Posterior cingulate gyrus (tissue), 11 donors: ENCODE data around the gene PRDM16.
"Not testable (repeated sequence)": the region's sequence is repeated elsewhere in the genome, so short reads cannot be mapped to it uniquely, and the experiment has no call there.

ENCODE experiments used
- DNase-seq, 10 donors: peaks; one replicate each; pipeline versions ENCODE4 v3.0.0 to v3.0.0-alpha.2; 2020 to 2021; ENCODE audit warnings: mixed read lengths in 3 of 10
- intact Hi-C: fragments of 100-400 bp; cut with DNase I; formaldehyde crosslinking; loops from one replicate; pipeline ENCODE4 v1.15.1; 2023

Gene PRDM16

GRCh38 chr1:3278416-3279181, 209.6 kb downstream of the PRDM16 start:
- intact Hi-C loops, result no loop called here
- peak in 1 of 10 donors; percentile 50 for DNase-seq

- intact Hi-C loops, result no loop called here
Measured at GRCh38 chr1:3279182-3279470, 210.1 kb downstream of the PRDM16 start.

GRCh38 chr1:3281735-3282134, 212.7 kb downstream of the PRDM16 start:
- DNase-seq, result no peak
- intact Hi-C loops, result no loop called here

More at GRCh38 chr1:3279182-3279470, 210.1 kb downstream of the PRDM16 start:
- peak in 1 of 10 donors; percentile 71 for DNase-seq

- intact Hi-C loops, result no loop called here
- DNase-seq, result no peak
Measured at GRCh38 chr1:3282186-3282585, 213.2 kb downstream of the PRDM16 start.

GRCh38 chr1:3282656-3283430, 213.8 kb downstream of the PRDM16 start:
- intact Hi-C loops, result no loop called here
- no peak for DNase-seq

GRCh38 chr1:3283849-3284248, 214.8 kb downstream of the PRDM16 start:
- intact Hi-C loops, result loop anchor here (1.0 to 2.0 kb wide), 2 partner anchors 215 to 272 kb away; partner anchors contain the start of gene PRDM16
- DNase-seq, result peak; percentile 40 to 93 (median 68)

- intact Hi-C loops, result loop anchor here (1.0 to 2.0 kb wide), 2 partner anchors 216 to 272 kb away; partner anchors contain the start of gene PRDM16
- no peak for DNase-seq
Measured at GRCh38 chr1:3284691-3285090, 215.7 kb downstream of the PRDM16 start.

GRCh38 chr1:3285106-3285740, 216.2 kb downstream of the PRDM16 start:
- intact Hi-C loops, result loop anchor here (2.0 kb wide), 1 partner anchor 216 kb away; the partner anchor contains the start of gene PRDM16

GRCh38 chr1:3287095-3287494, 218.1 kb downstream of the PRDM16 start:
- intact Hi-C loops, result not testable (repeated sequence)

More at GRCh38 chr1:3285106-3285740, 216.2 kb downstream of the PRDM16 start:
- no peak for DNase-seq

GRCh38 chr1:3287656-3288160, 218.7 kb downstream of the PRDM16 start:
- intact Hi-C loops, result no loop called here

More at GRCh38 chr1:3287095-3287494, 218.1 kb downstream of the PRDM16 start:
- DNase-seq, result not testable (repeated sequence)

GRCh38 chr1:3289502-3289901, 220.5 kb downstream of the PRDM16 start:
- intact Hi-C loops, result no loop called here

More at GRCh38 chr1:3287656-3288160, 218.7 kb downstream of the PRDM16 start:
- no peak for DNase-seq

GRCh38 chr1:3290438-3290837, 221.4 kb downstream of the PRDM16 start:
- intact Hi-C loops, result loop anchor here (10.0 kb wide), 1 partner anchor 426 kb away; no protein-coding TSS in a partner anchor
- DNase-seq, result no peak

More at GRCh38 chr1:3289502-3289901, 220.5 kb downstream of the PRDM16 start:
- no peak for DNase-seq

- DNase-seq, result no peak
- intact Hi-C loops, result loop anchor here (10.0 kb wide), 1 partner anchor 426 kb away; no protein-coding TSS in a partner anchor
Measured at GRCh38 chr1:3290915-3291314, 221.9 kb downstream of the PRDM16 start.

- intact Hi-C loops, result loop anchor here (10.0 kb wide), 1 partner anchor 427 kb away; no protein-coding TSS in a partner anchor
- DNase-seq, result no peak
Measured at GRCh38 chr1:3292051-3292722, 223.2 kb downstream of the PRDM16 start.

GRCh38 chr1:3292868-3293562, 224.0 kb downstream of the PRDM16 start:
- intact Hi-C loops, result loop anchor here (10.0 kb wide), 1 partner anchor 428 kb away; no protein-coding TSS in a partner anchor
- no peak for DNase-seq

- DNase-seq, result no peak
- intact Hi-C loops, result loop anchor here (10.0 kb wide), 1 partner anchor 429 kb away; no protein-coding TSS in a partner anchor
Measured at GRCh38 chr1:3293563-3294080, 224.6 kb downstream of the PRDM16 start.

GRCh38 chr1:3294450-3294849, 225.4 kb downstream of the PRDM16 start:
- intact Hi-C loops, result loop anchor here (10.0 kb wide), 1 partner anchor 430 kb away; no protein-coding TSS in a partner anchor
- DNase-seq, result no peak

GRCh38 chr1:3295846-3296245, 226.8 kb downstream of the PRDM16 start:
- intact Hi-C loops, result loop anchor here (10.0 kb wide), 1 partner anchor 431 kb away; no protein-coding TSS in a partner anchor
- no peak for DNase-seq

GRCh38 chr1:3296326-3296725, 227.3 kb downstream of the PRDM16 start:
- intact Hi-C loops, result loop anchor here (10.0 kb wide), 1 partner anchor 432 kb away; no protein-coding TSS in a partner anchor
- DNase-seq, result no peak
